OCI-LY3 (cell line): ENCODE results near the gene RAB31.

Source experiments
- CTCF ChIP-seq: fragments of 200-600, 300-600 bp; sonication (generic); IDR thresholded peaks from 2 replicates; pipeline ENCODE4 v1.5.1; 2014; ENCODE audit warnings: antibody characterized with exemption, low read length, low read depth
- EZH2phosphoT487 ChIP-seq: fragments of 200-600 bp; shearing (Covaris generic); IDR thresholded peaks from 2 replicates; pipeline ENCODE4 v1.6.1; 2018; ENCODE audit warnings: antibody characterized with exemption, mixed run types, low read depth

GRCh38 chr18:9679125-9679524 is 29.0 kb upstream of the RAB31 start:
- TF ChIP-seq CTCF (no peak), EZH2phosphoT487 (no peak)
